ENCODE data around the gene FOXP1. TPM values are rescaled to one million over a fixed set of nuclear protein-coding genes. Genes with fewer than 3 reads are reported as not detected.

FOXP1 gene
- total RNA-seq, 4 donors from 2014 or later, result 54.2 to 152 (median 129) TPM

DNA sequence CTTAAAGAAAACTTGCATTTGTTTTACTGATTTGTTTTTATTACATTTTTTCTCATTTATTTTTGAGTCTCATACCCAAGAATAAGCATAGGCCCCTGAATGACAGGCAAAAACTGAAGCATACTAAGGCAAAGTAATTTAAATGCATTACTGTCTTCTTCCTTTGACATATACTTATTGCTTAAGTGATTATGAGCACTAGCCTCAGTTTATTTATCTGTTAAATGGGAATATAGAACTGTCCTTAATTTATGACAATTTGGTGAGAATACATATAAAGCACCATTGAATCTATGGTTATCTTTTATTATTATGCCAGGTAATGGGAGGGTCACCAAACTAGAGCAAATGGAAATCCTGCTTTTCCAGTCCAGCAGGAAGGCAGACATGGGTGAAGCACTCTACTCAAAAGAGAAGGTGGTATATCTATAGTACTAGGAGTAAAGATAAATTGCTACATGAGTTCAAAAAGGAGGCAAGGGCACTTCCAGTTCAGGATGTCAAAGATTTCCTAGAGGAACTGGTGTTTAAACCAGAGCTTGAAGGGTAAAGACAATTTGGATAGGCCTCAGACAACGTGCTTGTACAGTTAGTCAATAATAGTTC, 435.0 kb downstream of the FOXP1 start:
- TF ChIP-seq, protein P1, sequence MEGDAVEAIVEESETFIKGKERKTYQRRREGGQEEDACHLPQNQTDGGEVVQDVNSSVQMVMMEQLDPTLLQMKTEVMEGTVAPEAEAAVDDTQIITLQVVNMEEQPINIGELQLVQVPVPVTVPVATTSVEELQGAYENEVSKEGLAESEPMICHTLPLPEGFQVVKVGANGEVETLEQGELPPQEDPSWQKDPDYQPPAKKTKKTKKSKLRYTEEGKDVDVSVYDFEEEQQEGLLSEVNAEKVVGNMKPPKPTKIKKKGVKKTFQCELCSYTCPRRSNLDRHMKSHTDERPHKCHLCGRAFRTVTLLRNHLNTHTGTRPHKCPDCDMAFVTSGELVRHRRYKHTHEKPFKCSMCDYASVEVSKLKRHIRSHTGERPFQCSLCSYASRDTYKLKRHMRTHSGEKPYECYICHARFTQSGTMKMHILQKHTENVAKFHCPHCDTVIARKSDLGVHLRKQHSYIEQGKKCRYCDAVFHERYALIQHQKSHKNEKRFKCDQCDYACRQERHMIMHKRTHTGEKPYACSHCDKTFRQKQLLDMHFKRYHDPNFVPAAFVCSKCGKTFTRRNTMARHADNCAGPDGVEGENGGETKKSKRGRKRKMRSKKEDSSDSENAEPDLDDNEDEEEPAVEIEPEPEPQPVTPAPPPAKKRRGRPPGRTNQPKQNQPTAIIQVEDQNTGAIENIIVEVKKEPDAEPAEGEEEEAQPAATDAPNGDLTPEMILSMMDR (IDR thresholded peaks at IDR 0.05), result no peak
- TF ChIP-seq POLR2A (IDR thresholded peaks at IDR 0.05), result no peak
- Histone ChIP-seq H3K27me3 (no peaks in the 10 kb centered on the region), H3K4me3 (no peak overlapping the region), H3K36me3 (no peaks in the 10 kb centered on the region), H3K27ac (no peak overlapping the region), H3K9me3 (no peaks in the 10 kb centered on the region), H3K4me1 (no peaks in the 10 kb centered on the region)
- intact Hi-C loops (cut with DNase I; ENCODE audit: low total_unique reads), result no loop called here
- no peak for DNase-seq

DNA sequence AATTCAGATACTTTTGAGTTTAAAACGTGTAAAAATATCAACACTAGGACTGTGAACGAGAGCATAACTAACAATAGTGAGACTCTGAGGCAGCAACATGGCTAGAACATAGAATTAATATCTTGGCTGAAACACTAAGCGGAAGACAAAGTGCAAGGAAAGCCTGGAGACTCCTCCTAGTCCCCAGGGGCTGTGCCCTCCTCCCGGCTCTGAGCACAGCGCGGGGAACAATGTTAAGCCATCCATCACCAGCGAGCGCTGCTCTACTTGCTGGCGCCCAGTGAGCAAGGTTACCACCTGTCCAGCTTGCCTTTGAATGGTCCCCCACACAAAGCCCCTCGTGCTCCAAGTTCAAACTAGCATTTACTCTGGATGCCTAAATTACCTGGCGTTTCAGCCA, 436.9 kb downstream of the FOXP1 start:
- intact Hi-C loops (cut with DNase I; ENCODE audit: low total_unique reads), result no loop called here
- no peaks in the 10 kb centered on the region for H3K36me3 ChIP-seq
- DNase-seq, result no peak

DNA sequence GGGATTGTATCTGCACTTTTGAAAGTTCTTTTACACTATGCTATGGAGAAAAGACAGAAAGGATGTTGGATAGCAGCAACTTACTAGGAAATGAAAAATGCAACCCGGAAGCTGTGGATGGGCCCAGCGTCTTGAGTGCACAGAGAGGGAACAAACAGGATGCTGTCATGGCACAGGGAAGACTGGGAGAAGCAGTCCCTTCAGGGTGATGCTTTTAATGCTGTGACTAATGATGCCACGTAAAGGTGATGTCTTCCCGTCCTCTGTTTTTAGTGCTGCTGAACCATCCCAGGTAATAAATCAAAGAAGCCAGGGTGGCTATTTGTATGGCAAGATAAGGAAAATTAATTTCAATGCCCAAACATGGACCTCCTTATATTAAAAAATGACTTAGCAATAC, 437.6 kb downstream of the FOXP1 start:
- H3K27ac ChIP-seq, result no peak overlapping the region

More for the DNA sequence above, 436.9 kb downstream of the FOXP1 start:
- no peaks in the 10 kb centered on the region for H3K4me1 ChIP-seq
- no peaks in the 10 kb centered on the region for H3K27me3 ChIP-seq
- no peak overlapping the region for H3K4me3 ChIP-seq
- no peaks in the 10 kb centered on the region for H3K9me3 ChIP-seq
- no peak overlapping the region for H3K27ac ChIP-seq
- TF ChIP-seq, protein P1 (IDR thresholded peaks at IDR 0.05), result no peak
- TF ChIP-seq POLR2A (IDR thresholded peaks at IDR 0.05), result no peak

DNA sequence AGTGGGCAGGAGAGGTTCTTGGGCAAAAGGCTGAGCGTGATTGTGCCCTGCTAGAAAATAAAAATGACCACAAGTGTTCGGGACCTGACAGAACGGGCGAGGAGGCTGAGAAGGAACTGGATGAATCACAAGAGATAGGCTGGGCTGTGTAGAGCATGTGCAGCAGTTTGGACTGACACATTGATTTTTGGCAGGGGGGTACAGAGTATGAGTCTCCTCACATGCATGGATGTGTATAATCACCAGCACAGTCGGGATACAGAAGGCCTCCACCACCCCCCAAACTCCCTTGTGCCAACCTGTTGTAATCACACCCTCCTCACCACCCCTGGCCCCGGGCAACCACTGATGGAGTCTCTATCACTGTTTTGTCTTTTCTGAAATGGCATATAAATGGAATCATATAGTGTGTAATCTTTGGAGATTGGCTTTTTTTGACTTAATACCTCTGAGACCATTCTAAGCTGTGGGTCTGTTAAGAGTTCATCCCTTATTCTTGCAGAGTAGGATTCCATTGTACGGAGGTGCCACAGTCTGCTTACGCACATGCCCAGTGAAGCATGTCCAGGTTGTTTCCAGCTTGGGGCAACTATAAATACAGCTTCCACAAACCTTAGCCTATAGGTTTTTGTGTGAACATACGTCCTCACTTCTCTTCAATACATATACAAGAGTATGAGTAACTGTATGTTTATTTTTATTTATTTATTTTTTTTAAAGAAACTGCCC, 438.8 kb downstream of the FOXP1 start:
- Histone ChIP-seq H3K9me3 (no peaks in the 10 kb centered on the region), H3K27ac (no peak overlapping the region), H3K36me3 (no peaks in the 10 kb centered on the region), H3K27me3 (no peaks in the 10 kb centered on the region), H3K4me3 (no peak overlapping the region), H3K4me1 (no peaks in the 10 kb centered on the region)
- no peak for DNase-seq
- intact Hi-C loops (cut with DNase I; ENCODE audit: low total_unique reads), result no loop called here
- no peak for TF ChIP-seq POLR2A (IDR thresholded peaks at IDR 0.05)
- TF ChIP-seq, protein P1 (IDR thresholded peaks at IDR 0.05), result no peak

More for the DNA sequence above, 437.6 kb downstream of the FOXP1 start:
- Histone ChIP-seq H3K4me1 (no peaks in the 10 kb centered on the region), H3K36me3 (no peaks in the 10 kb centered on the region), H3K27me3 (no peaks in the 10 kb centered on the region), H3K9me3 (no peaks in the 10 kb centered on the region), H3K4me3 (no peak overlapping the region)
- no peak for DNase-seq
- TF ChIP-seq POLR2A (IDR thresholded peaks at IDR 0.05), result no peak
- TF ChIP-seq, protein P1 (IDR thresholded peaks at IDR 0.05), result no peak
- intact Hi-C loops (cut with DNase I; ENCODE audit: low total_unique reads), result no loop called here

DNA sequence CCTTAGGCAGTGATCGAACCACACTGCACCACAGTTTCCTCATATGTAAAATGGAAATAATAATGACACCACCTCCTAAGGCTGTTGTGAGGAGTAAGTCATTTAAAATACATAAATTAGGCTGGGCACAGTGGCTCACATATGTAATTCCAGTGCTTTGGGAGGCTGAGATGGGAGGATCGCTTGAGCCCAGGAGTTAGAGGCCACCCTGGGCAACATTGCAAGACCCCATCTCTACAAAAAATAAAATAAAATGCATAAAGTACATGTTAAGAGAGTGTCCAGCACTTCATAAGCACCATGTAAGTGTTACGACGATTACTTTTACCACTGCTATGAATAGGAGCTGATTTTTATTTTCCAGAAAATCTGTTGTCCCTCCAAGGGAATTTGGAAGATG, 440.0 kb downstream of the FOXP1 start:
- no peaks in the 10 kb centered on the region for H3K4me1 ChIP-seq
- no peak overlapping the region for H3K27ac ChIP-seq
- no peaks in the 10 kb centered on the region for H3K9me3 ChIP-seq
- TF ChIP-seq, protein P1 (IDR thresholded peaks at IDR 0.05), result no peak
- no peak for TF ChIP-seq POLR2A (IDR thresholded peaks at IDR 0.05)
- intact Hi-C loops (cut with DNase I; ENCODE audit: low total_unique reads), result no loop called here
- DNase-seq, result no peak
- no peaks in the 10 kb centered on the region for H3K27me3 ChIP-seq
- no peak overlapping the region for H3K4me3 ChIP-seq
- H3K36me3 ChIP-seq, result no peaks in the 10 kb centered on the region

All from uterus (tissue), 4 donors.